Lower leg skin (tissue), 4 donors: Measurements from ENCODE around the gene ARHGAP23. TPM values are rescaled to one million over a fixed set of nuclear protein-coding genes. Genes with fewer than 3 reads are reported as not detected.

ENCODE experiments used
- DNase-seq, 2 donors: peaks; one replicate each; pipeline ENCODE4 v3.0.0-alpha.2; 2019; ENCODE audit warnings: low spot score in 2 of 2
- H3K4me3 ChIP-seq: fragments of 200-600 bp; sonication (generic); 2 replicates; pipeline ENCODE4 v1.5.1; 2017; ENCODE audit warnings: mild to moderate bottlenecking, low read depth; ENCODE audit not compliant: poor library complexity, severe bottlenecking
- POLR2A ChIP-seq, 2 donors: fragments of 450-650 bp; IDR thresholded peaks; one replicate each; pipeline ENCODE4 v1.6.1; 2016 to 2017; ENCODE audit warnings: antibody characterized with exemption in 2 of 2, mild to moderate bottlenecking in 1 of 2, moderate library complexity in 1 of 2
- WGBS, 2 donors: methylation state at CpG; one replicate each; pipeline ENCODE4 v1.1.5; 2018; 5-methylcytosine and 5-hydroxymethylcytosine counted together
- intact Hi-C: fragments of 100-400 bp; cut with DNase I; formaldehyde crosslinking; loops from one replicate; pipeline ENCODE4 v1.15.0; 2023; ENCODE audit warnings: low total_unique reads
- total RNA-seq, 4 donors: library from RNA; depleted of rRNA; stranded (reverse); fragments of >200 nt; gene quantifications; one replicate each; pipeline ENCODE4 v1.1.0, GENCODE V29; 2016
- TF ChIP-seq, protein P1 (sequence below), 3 donors: fragments of 450-650 bp; IDR thresholded peaks; one replicate each; pipeline ENCODE4 v1.5.1; 2016; ENCODE audit warnings: antibody characterized with exemption in 3 of 3, mild to moderate bottlenecking in 3 of 3, moderate library complexity in 2 of 3

The ARHGAP23 gene
- total RNA-seq, 4 donors from 2014 or later: 127 to 201 (median 149) TPM

DNA sequence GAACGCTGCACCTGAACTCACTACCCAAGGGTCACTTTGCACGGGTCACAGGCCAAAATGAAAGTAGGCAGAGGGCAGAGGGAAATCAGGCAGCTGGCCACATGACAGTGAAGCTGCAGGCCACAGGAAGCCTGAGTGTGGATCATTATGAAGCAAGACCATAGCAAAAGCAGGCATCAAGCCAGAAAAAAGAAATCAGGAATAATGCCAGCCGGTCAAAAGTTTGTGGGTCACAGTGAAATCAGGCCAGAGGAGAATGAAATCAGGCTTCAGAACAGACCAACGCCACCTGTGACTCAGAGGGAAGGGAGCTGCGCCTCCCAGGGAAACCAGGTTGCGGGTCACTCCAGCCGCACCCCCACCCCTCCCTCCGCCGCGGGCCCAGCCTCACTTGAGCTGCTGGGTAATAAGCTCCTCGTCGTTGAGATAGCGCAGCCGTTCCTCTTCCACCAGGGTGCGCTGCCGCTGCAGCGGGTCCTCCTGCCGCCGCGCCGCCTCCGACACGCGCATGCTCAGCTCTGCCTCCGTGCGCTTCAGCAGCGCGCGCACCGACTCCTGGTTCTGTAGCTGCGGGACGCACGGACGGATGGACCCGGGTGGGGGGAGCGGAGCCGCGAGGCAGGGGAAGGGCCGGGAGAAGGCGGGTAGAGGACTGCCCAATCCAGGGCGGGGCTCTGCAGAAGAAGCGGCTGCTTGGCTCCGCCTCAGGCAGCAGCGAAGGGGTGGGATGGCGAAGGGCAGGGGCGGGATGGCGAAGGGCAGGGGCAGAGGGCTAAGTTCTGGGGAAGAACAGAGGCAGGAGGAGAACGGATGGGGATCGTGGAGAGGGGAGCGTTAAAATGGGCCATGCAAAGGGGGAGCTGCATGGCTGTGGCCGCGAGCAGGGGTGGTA lies 129.8 kb downstream of the ARHGAP23 start:
- 2 to 7% methylated on average over 28 to 47 of the region's 52 CpGs for WGBS, 2 donors
- intact Hi-C loops: no loop called here
- DNase-seq: peak; percentile 89 to 98
- TF ChIP-seq, protein P1, sequence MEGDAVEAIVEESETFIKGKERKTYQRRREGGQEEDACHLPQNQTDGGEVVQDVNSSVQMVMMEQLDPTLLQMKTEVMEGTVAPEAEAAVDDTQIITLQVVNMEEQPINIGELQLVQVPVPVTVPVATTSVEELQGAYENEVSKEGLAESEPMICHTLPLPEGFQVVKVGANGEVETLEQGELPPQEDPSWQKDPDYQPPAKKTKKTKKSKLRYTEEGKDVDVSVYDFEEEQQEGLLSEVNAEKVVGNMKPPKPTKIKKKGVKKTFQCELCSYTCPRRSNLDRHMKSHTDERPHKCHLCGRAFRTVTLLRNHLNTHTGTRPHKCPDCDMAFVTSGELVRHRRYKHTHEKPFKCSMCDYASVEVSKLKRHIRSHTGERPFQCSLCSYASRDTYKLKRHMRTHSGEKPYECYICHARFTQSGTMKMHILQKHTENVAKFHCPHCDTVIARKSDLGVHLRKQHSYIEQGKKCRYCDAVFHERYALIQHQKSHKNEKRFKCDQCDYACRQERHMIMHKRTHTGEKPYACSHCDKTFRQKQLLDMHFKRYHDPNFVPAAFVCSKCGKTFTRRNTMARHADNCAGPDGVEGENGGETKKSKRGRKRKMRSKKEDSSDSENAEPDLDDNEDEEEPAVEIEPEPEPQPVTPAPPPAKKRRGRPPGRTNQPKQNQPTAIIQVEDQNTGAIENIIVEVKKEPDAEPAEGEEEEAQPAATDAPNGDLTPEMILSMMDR (IDR thresholded peaks at IDR 0.05): peak in 1 of 3 donors; percentile 86
- no peak for TF ChIP-seq POLR2A (IDR thresholded peaks at IDR 0.05)
- peak overlapping the region; percentile 25 for H3K4me3 ChIP-seq

DNA sequence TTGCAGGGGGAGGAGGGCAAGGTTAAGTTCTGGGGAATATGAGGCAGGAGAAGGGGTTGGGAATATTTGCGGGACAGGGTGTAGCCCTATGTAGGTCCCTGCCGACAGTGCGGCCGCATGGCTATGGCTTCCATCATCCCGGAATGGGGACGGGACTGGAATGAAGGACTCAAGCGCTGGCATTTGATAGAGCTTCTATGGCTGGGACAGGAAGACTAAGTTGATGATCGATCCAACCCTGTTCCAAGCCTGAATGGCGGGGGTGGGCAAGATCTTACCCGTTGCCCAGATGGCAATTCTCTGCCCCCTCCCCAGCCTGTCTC lies 130.4 kb downstream of the ARHGAP23 start:
- intact Hi-C loops: no loop called here
- 5% methylated on average over 10 of the region's 10 CpGs for WGBS, 2 donors
- TF ChIP-seq, protein P1 (IDR thresholded peaks at IDR 0.05): no peak
- peak overlapping the region; percentile 25 for H3K4me3 ChIP-seq
- no peak for DNase-seq

DNA sequence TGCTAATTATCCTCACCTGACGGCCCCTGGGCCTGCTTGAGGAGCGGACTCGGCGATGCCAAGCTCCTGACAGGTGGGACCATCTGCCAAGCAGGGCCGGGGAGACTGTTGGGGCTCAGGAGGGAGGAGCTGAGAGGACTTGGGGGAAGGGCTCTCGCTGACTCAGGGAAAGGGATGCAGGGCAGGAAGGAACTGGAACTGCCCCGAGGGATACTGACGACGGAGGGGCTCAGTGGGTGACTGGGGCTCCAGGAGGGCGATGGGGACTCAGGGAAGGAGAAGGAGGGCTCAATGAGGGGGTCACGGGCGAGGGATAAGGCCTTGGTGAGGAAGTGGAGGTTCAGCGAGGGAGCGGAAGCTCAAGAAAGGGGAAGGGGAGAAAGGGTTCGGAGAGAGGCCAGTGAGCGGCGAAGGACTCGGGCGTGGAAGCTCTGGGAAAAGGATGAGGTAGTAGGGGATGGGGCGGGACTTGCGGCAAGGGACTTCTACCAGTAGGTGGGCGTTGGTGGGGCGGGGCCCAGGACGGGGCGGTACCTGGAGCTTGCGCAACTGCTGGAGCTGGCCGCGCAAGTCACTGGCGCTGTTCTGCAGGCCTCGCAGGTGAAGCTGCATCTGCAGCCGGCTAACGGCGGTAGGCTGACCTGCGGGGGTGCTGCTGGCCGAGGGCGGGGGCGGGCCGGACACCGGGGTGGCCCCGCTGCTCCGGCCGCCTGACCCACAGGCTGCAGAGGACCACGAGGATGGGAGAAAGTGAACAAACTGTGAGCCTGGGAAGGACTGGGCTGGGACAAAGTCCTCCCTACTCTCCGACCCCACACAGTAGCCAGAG lies 131.0 kb downstream of the ARHGAP23 start:
- TF ChIP-seq, protein P1 (IDR thresholded peaks at IDR 0.05): no peak
- TF ChIP-seq POLR2A (IDR thresholded peaks at IDR 0.05): no peak
- H3K4me3 ChIP-seq: no peak overlapping the region
- intact Hi-C loops: no loop called here
- 10% methylated on average over 30 to 44 of the region's 44 CpGs for WGBS, 2 donors
- peak; percentile 86 to 97 for DNase-seq

DNA sequence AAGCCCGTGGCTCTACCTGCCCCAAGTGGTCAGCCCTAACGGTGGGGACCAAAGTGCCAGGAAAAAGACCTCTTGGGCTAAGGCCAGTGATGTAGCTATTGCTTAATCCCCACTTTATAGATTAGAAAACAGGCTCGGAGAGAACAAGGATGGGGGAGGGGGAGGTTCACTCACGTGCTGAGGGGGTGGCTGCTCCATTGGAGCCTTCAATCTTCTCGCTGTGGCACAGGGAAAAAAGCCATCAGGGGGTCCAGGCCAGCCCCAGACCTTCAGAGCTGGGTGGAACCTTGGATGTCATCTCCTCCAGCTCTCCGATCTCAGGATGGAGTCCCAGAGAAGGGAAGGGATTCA lies 131.6 kb downstream of the ARHGAP23 start:
- no peak for DNase-seq
- intact Hi-C loops: no loop called here
- WGBS, 2 donors: 19 to 27% methylated on average over 6 of the region's 6 CpGs
- TF ChIP-seq POLR2A (IDR thresholded peaks at IDR 0.05): no peak
- TF ChIP-seq, protein P1 (IDR thresholded peaks at IDR 0.05): no peak
- no peak overlapping the region for H3K4me3 ChIP-seq

DNA sequence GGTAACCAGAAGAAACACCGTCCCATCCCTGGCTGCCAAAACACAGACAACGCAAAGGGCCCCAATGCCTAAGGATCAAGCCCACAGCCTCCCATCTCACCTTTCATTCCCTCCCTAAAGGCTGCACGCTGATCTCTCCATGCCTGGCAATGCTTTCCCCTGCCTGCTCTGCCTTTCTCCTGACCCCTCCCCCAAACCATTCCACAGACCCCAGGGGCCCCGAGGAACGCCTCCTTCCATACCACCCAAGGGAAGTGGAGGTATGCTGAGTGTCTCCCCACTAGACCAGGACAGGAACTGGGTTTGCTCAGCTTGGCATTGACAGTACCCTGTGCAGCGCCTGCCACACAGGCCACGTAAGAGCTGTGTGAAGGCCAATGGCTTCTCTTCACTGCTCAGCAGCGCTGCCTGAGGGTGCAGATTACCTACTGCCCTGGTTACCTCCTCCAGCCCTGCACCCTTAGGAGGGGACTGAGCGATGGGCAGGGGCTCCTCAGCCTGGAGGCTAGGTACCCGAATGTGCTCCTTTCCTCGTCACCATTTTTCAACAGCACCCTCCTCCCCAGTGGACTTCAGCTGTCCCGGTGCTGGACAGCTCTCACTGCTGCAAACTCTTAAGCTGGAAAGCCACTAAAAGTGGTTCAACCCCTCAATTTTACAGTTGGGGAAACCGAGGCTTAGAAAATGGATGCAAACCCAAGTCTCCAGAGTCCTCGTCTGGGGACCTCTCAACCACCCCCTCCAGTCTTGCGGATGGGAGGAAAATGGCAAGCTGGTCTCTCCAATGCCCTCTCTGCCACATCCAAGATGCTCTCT lies 132.4 kb downstream of the ARHGAP23 start:
- no peak overlapping the region for H3K4me3 ChIP-seq
- intact Hi-C loops: no loop called here
- TF ChIP-seq POLR2A (IDR thresholded peaks at IDR 0.05): no peak
- TF ChIP-seq, protein P1 (IDR thresholded peaks at IDR 0.05): no peak
- WGBS, 2 donors: 40 to 48% methylated on average over 15 of the region's 15 CpGs
- DNase-seq: no peak
